OCI-LY7 (cell line): Measurements from ENCODE around the gene HELZ. TPM values are rescaled to one million over a fixed set of nuclear protein-coding genes. Genes with fewer than 3 reads are reported as not detected.

Experiments used
- BruUV-seq: library from RNA; stranded (reverse); fragments of 400-500 nt; replicated peaks from 2 replicates; lab custom pipeline; 2021; lab: Mats Ljungman, UMichigan
- CTCF ChIA-PET: fragments of 300-600 bp; sonication (Branson Sonifier 250); formaldehyde crosslinking; loops from one replicate; lab custom pipeline; 2022; ENCODE audit warnings: antibody characterized with exemption; ENCODE audit not compliant: unreplicated experiment; lab: Charles Lee
- POLR2A ChIA-PET: fragments of 300-600 bp; sonication (Branson Sonifier 250); formaldehyde crosslinking; loops from one replicate; lab custom pipeline; 2022; ENCODE audit warnings: antibody characterized with exemption; lab: Charles Lee
- DNase-seq: peaks from one replicate; pipeline ENCODE4 v3.0.0-alpha.2; 2015; ENCODE audit warnings: low spot score
- H2AFZ ChIP-seq: fragments of 200-600 bp; sonication (generic), shearing (Covaris generic); 2 replicates; pipeline ENCODE4 v1.6.1; 2014; ENCODE audit warnings: mild to moderate bottlenecking, antibody characterized with exemption, low read length, moderate library complexity
- H3K27ac ChIP-seq: fragments of 200-600 bp; sonication (generic); 2 replicates; pipeline ENCODE4 v1.5.1; 2014; ENCODE audit warnings: mixed run types, low read depth, mild to moderate bottlenecking, moderate library complexity, low read length, inconsistent platforms; ENCODE audit not compliant: poor library complexity, severe bottlenecking
- H3K36me3 ChIP-seq: fragments of 200-600 bp; sonication (generic); 2 replicates; pipeline ENCODE4 v1.6.1; 2014; ENCODE audit warnings: mild to moderate bottlenecking, antibody characterized with exemption, low read length, moderate library complexity, mixed read lengths; ENCODE audit not compliant: insufficient read depth
- H3K4me1 ChIP-seq: fragments of 200-600 bp; sonication (generic); 2 replicates; pipeline ENCODE4 v1.5.1; 2014; ENCODE audit warnings: mild to moderate bottlenecking, low read length; ENCODE audit not compliant: insufficient read depth, poor library complexity, severe bottlenecking
- H3K4me2 ChIP-seq: fragments of 200-600 bp; sonication (generic); 2 replicates; pipeline ENCODE4 v1.6.1; 2014; ENCODE audit warnings: mild to moderate bottlenecking, low read length
- H3K4me3 ChIP-seq: fragments of 200-600 bp; sonication (generic); 2 replicates; pipeline ENCODE4 v1.5.1; 2014; ENCODE audit warnings: mild to moderate bottlenecking, low read depth, low read length; ENCODE audit not compliant: poor library complexity, severe bottlenecking
- H3K79me2 ChIP-seq: fragments of 200-600 bp; sonication (generic); 2 replicates; pipeline ENCODE4 v1.6.1; 2016; ENCODE audit warnings: low read depth, mild to moderate bottlenecking, low read length, moderate library complexity, mixed read lengths; ENCODE audit not compliant: insufficient read depth
- H3K9me2 ChIP-seq: fragments of 200-600 bp; sonication (generic); 2 replicates; pipeline ENCODE4 v1.6.1; 2016; ENCODE audit warnings: mild to moderate bottlenecking, low read length, mixed read lengths; ENCODE audit not compliant: insufficient read depth
- H3K9me3 ChIP-seq: fragments of 200-600 bp; sonication (generic); 2 replicates; pipeline ENCODE4 v1.6.1; 2014; ENCODE audit warnings: mild to moderate bottlenecking, mixed run types, low read length, mixed read lengths
- H4K20me1 ChIP-seq: fragments of 200-600 bp; sonication (generic); 2 replicates; pipeline ENCODE4 v1.6.1; 2014; ENCODE audit warnings: mild to moderate bottlenecking, antibody characterized with exemption, low read length, moderate library complexity, mixed read lengths; ENCODE audit not compliant: insufficient read depth
- EZH2phosphoT487 ChIP-seq: fragments of 200-600 bp; sonication (generic); IDR thresholded peaks from 2 replicates; pipeline ENCODE4 v1.6.1; 2018; ENCODE audit warnings: low read depth, borderline replicate concordance, mild to moderate bottlenecking, mixed run types, antibody characterized with exemption, low read length, moderate library complexity, mixed read lengths
- intact Hi-C: fragments of 100-400 bp; cut with micrococcal nuclease; formaldehyde crosslinking; loops from one replicate; pipeline ENCODE4 v1.10.0; 2022; ENCODE audit not compliant: unreplicated experiment
- total RNA-seq, 2 experiments: library from RNA; depleted of rRNA in 1 of 2; stranded (reverse); fragments of >200 nt in 1 of 2; shearing (Covaris generic) in 1 of 2; gene quantifications; 2 replicates each; pipeline ENCODE4 v1.2.3, GENCODE V29; 2014 to 2022
- TF ChIP-seq, protein P1 (sequence below): fragments of 200-600 bp; sonication (generic); conservative IDR thresholded peaks from 2 replicates; pipeline ENCODE4 v1.5.1; 2014; ENCODE audit warnings: mild to moderate bottlenecking, antibody characterized with exemption, low read length, moderate library complexity, mixed read lengths

The HELZ gene
- total RNA-seq, 2 experiments from 2014 or later, result 33.9 to 58.9 TPM

DNA sequence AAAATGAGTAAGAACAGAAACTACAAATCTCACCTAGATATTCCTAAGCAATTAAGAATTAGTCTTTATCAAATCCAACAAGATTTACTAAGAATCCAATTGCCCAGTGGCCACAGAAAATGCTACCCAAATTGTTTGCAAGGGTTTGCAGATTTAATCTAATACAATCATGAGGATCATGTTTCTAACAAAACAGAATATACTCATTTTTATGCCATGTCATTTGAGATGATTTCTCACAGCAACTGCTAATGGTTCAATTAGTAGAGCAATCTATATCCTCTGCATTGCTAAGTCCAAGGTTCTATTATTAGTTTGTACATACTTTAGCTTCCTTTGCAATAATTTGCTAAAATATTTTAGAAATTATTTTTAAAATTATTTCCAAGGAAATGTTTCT lies 41.2 kb downstream of the HELZ start:
- no peaks in the 10 kb centered on the region for H4K20me1 ChIP-seq
- no peaks in the 10 kb centered on the region for H3K4me1 ChIP-seq
- ChIA-PET POLR2A (interaction anchor here (0.6 kb wide), 1 partner anchor 801 kb away, joined by 4 read pairs; no protein-coding TSS in a partner anchor), CTCF (no interaction called here)
- no peak overlapping the region for H3K27ac ChIP-seq
- intact Hi-C loops, result no loop called here
- BruUV-seq, result no TSS peak
- H3K9me3 ChIP-seq, result no peaks in the 10 kb centered on the region
- no peak overlapping the region for H2AFZ ChIP-seq
- peaks cover 42% of the 10 kb centered on the region for H3K36me3 ChIP-seq
- no peak overlapping the region for H3K4me2 ChIP-seq
- TF ChIP-seq, protein P1, sequence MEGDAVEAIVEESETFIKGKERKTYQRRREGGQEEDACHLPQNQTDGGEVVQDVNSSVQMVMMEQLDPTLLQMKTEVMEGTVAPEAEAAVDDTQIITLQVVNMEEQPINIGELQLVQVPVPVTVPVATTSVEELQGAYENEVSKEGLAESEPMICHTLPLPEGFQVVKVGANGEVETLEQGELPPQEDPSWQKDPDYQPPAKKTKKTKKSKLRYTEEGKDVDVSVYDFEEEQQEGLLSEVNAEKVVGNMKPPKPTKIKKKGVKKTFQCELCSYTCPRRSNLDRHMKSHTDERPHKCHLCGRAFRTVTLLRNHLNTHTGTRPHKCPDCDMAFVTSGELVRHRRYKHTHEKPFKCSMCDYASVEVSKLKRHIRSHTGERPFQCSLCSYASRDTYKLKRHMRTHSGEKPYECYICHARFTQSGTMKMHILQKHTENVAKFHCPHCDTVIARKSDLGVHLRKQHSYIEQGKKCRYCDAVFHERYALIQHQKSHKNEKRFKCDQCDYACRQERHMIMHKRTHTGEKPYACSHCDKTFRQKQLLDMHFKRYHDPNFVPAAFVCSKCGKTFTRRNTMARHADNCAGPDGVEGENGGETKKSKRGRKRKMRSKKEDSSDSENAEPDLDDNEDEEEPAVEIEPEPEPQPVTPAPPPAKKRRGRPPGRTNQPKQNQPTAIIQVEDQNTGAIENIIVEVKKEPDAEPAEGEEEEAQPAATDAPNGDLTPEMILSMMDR, result no peak
- TF ChIP-seq EZH2phosphoT487, result no peak
- no peaks in the 10 kb centered on the region for H3K9me2 ChIP-seq
- H3K79me2 ChIP-seq, result no peaks in the 10 kb centered on the region
- no peak for DNase-seq
- no peak overlapping the region for H3K4me3 ChIP-seq

DNA sequence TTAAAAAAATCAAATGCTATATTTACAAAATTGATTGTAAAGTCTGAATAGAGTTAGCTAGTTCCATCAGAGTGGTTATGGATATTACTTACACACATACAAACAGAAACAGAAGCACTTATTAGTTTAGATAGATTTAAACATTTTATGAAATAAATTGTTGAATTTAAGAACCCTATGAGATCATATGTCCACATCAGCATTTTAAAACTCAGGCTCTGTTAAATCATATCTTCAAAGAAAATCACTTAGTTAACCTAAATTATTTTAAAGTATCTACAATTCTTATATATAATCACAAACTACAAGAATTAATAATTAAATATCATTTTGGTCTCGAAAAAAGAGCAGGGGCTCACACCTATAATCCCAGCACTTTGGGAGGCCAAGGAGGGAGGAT lies 42.5 kb downstream of the HELZ start:
- Histone ChIP-seq H3K36me3 (peaks cover 39% of the 10 kb centered on the region), H3K9me3 (no peaks in the 10 kb centered on the region), H4K20me1 (no peaks in the 10 kb centered on the region), H2AFZ (no peak overlapping the region), H3K4me3 (no peak overlapping the region), H3K9me2 (no peaks in the 10 kb centered on the region), H3K4me2 (no peak overlapping the region), H3K4me1 (no peaks in the 10 kb centered on the region), H3K79me2 (no peaks in the 10 kb centered on the region), H3K27ac (no peak overlapping the region)
- ChIA-PET CTCF (no interaction called here), POLR2A (interaction anchor here (0.6 kb wide), 1 partner anchor 70 kb away, joined by 3 read pairs; no protein-coding TSS in a partner anchor)
- DNase-seq, result no peak
- intact Hi-C loops, result no loop called here
- no peak for TF ChIP-seq EZH2phosphoT487
- TF ChIP-seq, protein P1, result no peak
- BruUV-seq, result no TSS peak

DNA sequence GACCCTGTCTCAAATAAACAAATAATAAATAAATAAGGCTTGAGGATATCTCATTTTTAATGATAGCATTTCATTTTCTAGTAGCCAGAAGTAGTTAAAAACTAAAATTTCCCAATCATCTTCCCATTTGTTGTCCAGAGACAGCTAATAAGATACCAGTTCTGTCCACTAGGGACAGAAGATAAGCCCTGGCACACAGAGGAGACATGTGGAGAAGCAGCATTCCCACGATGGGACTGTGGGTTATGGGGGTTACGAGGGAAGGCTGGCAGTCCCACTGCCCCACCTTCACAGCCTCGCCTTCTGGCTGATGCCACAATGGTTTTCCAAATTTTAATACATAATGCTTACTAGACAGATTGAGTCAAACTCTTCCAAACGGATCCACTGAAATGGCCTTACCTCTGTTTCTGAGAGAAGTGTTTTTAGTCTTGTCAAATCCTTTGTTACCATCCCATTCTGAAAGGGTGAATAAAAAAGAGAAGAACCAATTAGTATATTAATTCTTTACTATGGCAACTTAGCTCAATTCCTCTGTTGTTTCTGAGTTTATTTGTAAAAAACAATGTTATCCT lies 44.2 kb downstream of the HELZ start:
- no peak overlapping the region for H2AFZ ChIP-seq
- DNase-seq, result no peak
- H3K36me3 ChIP-seq, result peaks cover 50% of the 10 kb centered on the region
- intact Hi-C loops, result no loop called here
- CTCF ChIA-PET, result no interaction called here
- no peak for TF ChIP-seq EZH2phosphoT487
- TF ChIP-seq, protein P1, result peak; percentile 71
- H3K4me3 ChIP-seq, result no peak overlapping the region
- no peaks in the 10 kb centered on the region for H3K79me2 ChIP-seq
- H4K20me1 ChIP-seq, result no peaks in the 10 kb centered on the region
- H3K9me2 ChIP-seq, result no peaks in the 10 kb centered on the region
- BruUV-seq, result no TSS peak
- no peaks in the 10 kb centered on the region for H3K9me3 ChIP-seq
- POLR2A ChIA-PET, result interaction anchor here (0.7 kb wide), 1 partner anchor 614 kb away, joined by 3 read pairs; no protein-coding TSS in a partner anchor
- H3K27ac ChIP-seq, result no peak overlapping the region
- H3K4me2 ChIP-seq, result no peak overlapping the region
- no peaks in the 10 kb centered on the region for H3K4me1 ChIP-seq
